GM11168 (cell line): ENCODE results near the gene CPEB2.

ENCODE experiments used
- in situ Hi-C: fragments of 300-500 bp; cut with MboI; formaldehyde crosslinking; loops from one replicate; pipeline ENCODE4 v1.12.0; 2022; ENCODE audit warnings: low sequenced_read_pairs; ENCODE audit not compliant: unreplicated experiment

CPEB2 gene

GRCh38 chr4:15007201-15007600 is 4.9 kb downstream of the CPEB2 start:
- in situ Hi-C loops = no loop called here

GRCh38 chr4:15010038-15010585 is 7.8 kb downstream of the CPEB2 start:
- in situ Hi-C loops = no loop called here

- in situ Hi-C loops = no loop called here
Measured at GRCh38 chr4:15011166-15011565, 8.9 kb downstream of the CPEB2 start.

- in situ Hi-C loops = no loop called here
Measured at GRCh38 chr4:15012017-15012788, 9.9 kb downstream of the CPEB2 start.

GRCh38 chr4:15013585-15013984 is 11.3 kb downstream of the CPEB2 start:
- in situ Hi-C loops = no loop called here

- in situ Hi-C loops = no loop called here
Measured at GRCh38 chr4:15015170-15015569, 12.9 kb downstream of the CPEB2 start.

- in situ Hi-C loops = no loop called here
Measured at GRCh38 chr4:15018361-15018760, 16.1 kb downstream of the CPEB2 start.

GRCh38 chr4:15020502-15021286 is 18.4 kb downstream of the CPEB2 start:
- in situ Hi-C loops = no loop called here

- in situ Hi-C loops = no loop called here
Measured at GRCh38 chr4:15021311-15021710, 19.0 kb downstream of the CPEB2 start.

GRCh38 chr4:15021946-15022345 is 19.7 kb downstream of the CPEB2 start:
- in situ Hi-C loops = no loop called here

GRCh38 chr4:15024386-15024785 is 22.1 kb downstream of the CPEB2 start:
- in situ Hi-C loops = no loop called here

- in situ Hi-C loops = no loop called here
Measured at GRCh38 chr4:15025693-15026092, 23.4 kb downstream of the CPEB2 start.

GRCh38 chr4:15027921-15028435 is 25.7 kb downstream of the CPEB2 start:
- in situ Hi-C loops = no loop called here

- in situ Hi-C loops = no loop called here
Measured at GRCh38 chr4:15031197-15031596, 28.9 kb downstream of the CPEB2 start.

- in situ Hi-C loops = no loop called here
Measured at GRCh38 chr4:15031993-15032675, 29.9 kb downstream of the CPEB2 start.

GRCh38 chr4:15034071-15034764 is 31.9 kb downstream of the CPEB2 start:
- in situ Hi-C loops = no loop called here

GRCh38 chr4:15035159-15035558 is 32.9 kb downstream of the CPEB2 start:
- in situ Hi-C loops = no loop called here

- in situ Hi-C loops = no loop called here
Measured at GRCh38 chr4:15037923-15038541, 35.8 kb downstream of the CPEB2 start.

GRCh38 chr4:15040916-15041463 is 38.7 kb downstream of the CPEB2 start:
- in situ Hi-C loops = no loop called here
